ENCODE measurements around the gene NDC80. TPM values are rescaled to one million over a fixed set of nuclear protein-coding genes. Genes with fewer than 3 reads are reported as not detected.

Gene NDC80
- total and polyA plus RNA-seq, 8 donors = 0.06 to 1.5 (median 0.55) TPM; not detected in 2

GRCh38 chr18:2564373-2564772 lies 7.0 kb upstream of the NDC80 start:
- H3K4me1 ChIP-seq = no peaks in the 10 kb centered on the region
- H3K4me3 ChIP-seq = no peak overlapping the region
- TF ChIP-seq CTCF (IDR thresholded peaks at IDR 0.05) = no peak
- H3K9me3 ChIP-seq = no peaks in the 10 kb centered on the region
- ATAC-seq (no peak), DNase-seq (no peak), FAIRE-seq (no peak)
- peaks cover 0 to 8% (median 0%) of the 10 kb centered on the region in 3 donors for H3K36me3 ChIP-seq
- no peaks in the 10 kb centered on the region for H3K27me3 ChIP-seq
- H3K27ac ChIP-seq = no peak overlapping the region
- WGBS, 2 donors = 98 to 100% methylated on average over 1 of the region's 1 CpG
- intact Hi-C loops (cut with DNase I) = no loop called here

GRCh38 chr18:2568129-2568528 lies 3.2 kb upstream of the NDC80 start:
- no peak for DNase-seq
- no peaks in the 10 kb centered on the region for H3K27me3 ChIP-seq
- 77 to 80% methylated on average over 6 of the region's 6 CpGs for WGBS, 2 donors
- no peak overlapping the region for H3K4me3 ChIP-seq
- no peak for TF ChIP-seq CTCF (IDR thresholded peaks at IDR 0.05)
- H3K9me3 ChIP-seq = no peaks in the 10 kb centered on the region
- no peak for FAIRE-seq
- no peak overlapping the region for H3K27ac ChIP-seq
- H3K4me1 ChIP-seq = peaks cover 4 to 9% (median 5%) of the 10 kb centered on the region in 3 donors
- H3K36me3 ChIP-seq = peaks cover 0 to 8% (median 0%) of the 10 kb centered on the region in 3 donors
- intact Hi-C loops (cut with DNase I) = no loop called here
- ATAC-seq = no peak

GRCh38 chr18:2568605-2569004 lies 2.8 kb upstream of the NDC80 start:
- Histone ChIP-seq H3K36me3 (peaks cover 0 to 8% (median 0%) of the 10 kb centered on the region in 3 donors), H3K4me3 (no peak overlapping the region), H3K27me3 (no peaks in the 10 kb centered on the region), H3K9me3 (no peaks in the 10 kb centered on the region), H3K4me1 (peaks cover 4 to 9% (median 5%) of the 10 kb centered on the region in 3 donors), H3K27ac (no peak overlapping the region)
- TF ChIP-seq CTCF (IDR thresholded peaks at IDR 0.05) = no peak
- intact Hi-C loops (cut with DNase I) = no loop called here
- 91 to 94% methylated on average over 3 of the region's 3 CpGs for WGBS, 2 donors
- DNase-seq (no peak), ATAC-seq (no peak), FAIRE-seq (no peak)

GRCh38 chr18:2569338-2570207 lies 1.8 kb upstream of the NDC80 start:
- peaks cover 0 to 8% (median 0%) of the 10 kb centered on the region in 3 donors for H3K36me3 ChIP-seq
- intact Hi-C loops (cut with DNase I) = no loop called here
- WGBS, 2 donors = 86 to 87% methylated on average over 10 of the region's 10 CpGs
- H3K27me3 ChIP-seq = no peaks in the 10 kb centered on the region
- no peak overlapping the region for H3K27ac ChIP-seq
- no peak overlapping the region for H3K4me3 ChIP-seq
- FAIRE-seq (no peak), ATAC-seq (no peak), DNase-seq (no peak)
- no peak for TF ChIP-seq CTCF (IDR thresholded peaks at IDR 0.05)
- peaks cover 4 to 9% (median 5%) of the 10 kb centered on the region in 3 donors for H3K4me1 ChIP-seq
- no peaks in the 10 kb centered on the region for H3K9me3 ChIP-seq

GRCh38 chr18:2570772-2571199 lies 571 bp upstream of the NDC80 start:
- ATAC-seq (peak; percentile 81 to 88 (median 86)), DNase-seq (peak; percentile 62 to 80 (median 66)), FAIRE-seq (no peak)
- H3K9me3 ChIP-seq = no peaks in the 10 kb centered on the region
- H3K36me3 ChIP-seq = peaks cover 0 to 8% (median 0%) of the 10 kb centered on the region in 3 donors
- peak overlapping the region; percentile 38 to 70 (median 58) for H3K4me3 ChIP-seq
- no peaks in the 10 kb centered on the region for H3K27me3 ChIP-seq
- TF ChIP-seq CTCF (IDR thresholded peaks at IDR 0.05) = no peak
- intact Hi-C loops (cut with DNase I) = no loop called here
- peaks cover 4 to 9% (median 5%) of the 10 kb centered on the region in 3 donors for H3K4me1 ChIP-seq
- 0% methylated on average over 16 of the region's 16 CpGs for WGBS, 2 donors
- peak overlapping the region; percentile 94 to 99 (median 95) for H3K27ac ChIP-seq
